ENCODE measurements around the gene DPEP2NB. TPM values are rescaled to one million over a fixed set of nuclear protein-coding genes. Genes with fewer than 3 reads are reported as not detected.

Gene DPEP2NB
- total and polyA plus RNA-seq, 4 donors = not detected

- Histone ChIP-seq H3K27me3 (ENCODE audit: control insufficient read depth in 4 of 4, insufficient read depth in 4 of 4, low read length in 3 of 4) (no peaks in the 10 kb centered on the region), H3K4me3 (ENCODE audit: low read depth in 1 of 3, low read length in 3 of 3) (no peak overlapping the region), H3K4me1 (ENCODE audit: control insufficient read depth in 4 of 4, insufficient read depth in 4 of 4, low read length in 3 of 4) (peaks cover 4 to 17% (median 7%) of the 10 kb centered on the region in 4 donors), H3K36me3 (ENCODE audit: control insufficient read depth in 4 of 4, insufficient read depth in 3 of 4, low read depth in 1 of 4, low read length in 3 of 4) (no peaks in the 10 kb centered on the region), H3K9ac (ENCODE audit: low read depth in 1 of 2, low read length in 2 of 2) (no peak overlapping the region), H3K9me3 (ENCODE audit: control insufficient read depth in 4 of 4, low read length in 3 of 4) (no peaks in the 10 kb centered on the region), H3K27ac (ENCODE audit: low read depth in 1 of 2, low read length in 2 of 2) (no peak overlapping the region)
- no peak for DNase-seq (ENCODE audit: low spot score)
- 88% methylated on average over 5 of the region's 5 CpGs for WGBS
- TF ChIP-seq REST (IDR thresholded peaks at IDR 0.05) (no peak), HNF4A (conservative IDR thresholded peaks at IDR 0.05) (no peak), GABPA (IDR thresholded peaks at IDR 0.05 in 1 of 2, conservative IDR thresholded peaks at IDR 0.05 in 1 of 2) (no peak), EGR1 (IDR thresholded peaks at IDR 0.05; ENCODE audit: low read depth in 2 of 2) (no peak), YY1 (IDR thresholded peaks at IDR 0.05) (no peak), SP1 (IDR thresholded peaks at IDR 0.05) (no peak), RAD21 (IDR thresholded peaks at IDR 0.05) (no peak), NR2F2 (IDR thresholded peaks at IDR 0.05) (no peak), ZBTB33 (IDR thresholded peaks at IDR 0.05) (no peak), RXRA (IDR thresholded peaks at IDR 0.05) (no peak), TAF1 (conservative IDR thresholded peaks at IDR 0.05) (no peak), MAX (IDR thresholded peaks at IDR 0.05) (no peak)
Measured at GRCh38 chr16:67996666-67997065, 19.0 kb downstream of the DPEP2NB start.

DNA sequence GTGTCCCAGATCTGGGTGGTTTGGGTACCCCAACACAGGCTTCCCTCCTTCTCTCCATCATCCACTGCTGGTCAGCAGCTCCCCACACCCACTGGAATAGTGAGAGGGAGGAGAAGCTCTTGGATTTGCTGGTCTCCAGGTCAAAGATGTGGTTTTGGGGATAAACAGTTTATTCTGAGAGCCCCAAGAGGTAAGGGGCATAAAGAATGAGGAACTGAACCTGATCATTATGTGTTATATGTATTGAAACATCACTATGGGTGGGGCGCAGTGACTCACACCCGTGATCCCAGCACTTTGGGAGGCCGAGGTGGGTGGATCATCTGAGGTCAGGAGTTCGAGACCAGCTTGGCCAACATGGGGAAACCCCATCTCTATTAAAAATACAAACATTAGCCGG is 20.3 kb downstream of the DPEP2NB start:
- Histone ChIP-seq H3K4me1 (ENCODE audit: control insufficient read depth in 4 of 4, insufficient read depth in 4 of 4, low read length in 3 of 4) (peaks cover 4 to 17% (median 7%) of the 10 kb centered on the region in 4 donors), H3K9me3 (ENCODE audit: control insufficient read depth in 4 of 4, low read length in 3 of 4) (no peaks in the 10 kb centered on the region), H3K9ac (ENCODE audit: low read depth in 1 of 2, low read length in 2 of 2) (no peak overlapping the region), H3K27ac (ENCODE audit: low read depth in 1 of 2, low read length in 2 of 2) (no peak overlapping the region), H3K36me3 (ENCODE audit: control insufficient read depth in 4 of 4, insufficient read depth in 3 of 4, low read depth in 1 of 4, low read length in 3 of 4) (no peaks in the 10 kb centered on the region), H3K27me3 (ENCODE audit: control insufficient read depth in 4 of 4, insufficient read depth in 4 of 4, low read length in 3 of 4) (no peaks in the 10 kb centered on the region), H3K4me3 (ENCODE audit: low read depth in 1 of 3, low read length in 3 of 3) (no peak overlapping the region)
- WGBS = 67% methylated on average over 5 of the region's 5 CpGs
- no peak for DNase-seq (ENCODE audit: low spot score)
- TF ChIP-seq EGR1 (IDR thresholded peaks at IDR 0.05; ENCODE audit: low read depth in 2 of 2) (no peak), RAD21 (IDR thresholded peaks at IDR 0.05) (no peak), HNF4G (IDR thresholded peaks at IDR 0.05) (no peak), SP1 (IDR thresholded peaks at IDR 0.05) (no peak), JUND (IDR thresholded peaks at IDR 0.05) (no peak), MAX (IDR thresholded peaks at IDR 0.05) (no peak), YY1 (IDR thresholded peaks at IDR 0.05) (no peak), NR2F2 (IDR thresholded peaks at IDR 0.05) (no peak), FOXA1 (IDR thresholded peaks at IDR 0.05) (no peak), HNF4A (conservative IDR thresholded peaks at IDR 0.05) (no peak), FOXA2 (IDR thresholded peaks at IDR 0.05) (no peak), ATF3 (IDR thresholded peaks at IDR 0.05) (no peak), TAF1 (conservative IDR thresholded peaks at IDR 0.05) (no peak), ZBTB33 (IDR thresholded peaks at IDR 0.05) (no peak), RXRA (IDR thresholded peaks at IDR 0.05) (no peak), GABPA (IDR thresholded peaks at IDR 0.05 in 1 of 2, conservative IDR thresholded peaks at IDR 0.05 in 1 of 2) (no peak)
- TF ChIP-seq, protein P1, sequence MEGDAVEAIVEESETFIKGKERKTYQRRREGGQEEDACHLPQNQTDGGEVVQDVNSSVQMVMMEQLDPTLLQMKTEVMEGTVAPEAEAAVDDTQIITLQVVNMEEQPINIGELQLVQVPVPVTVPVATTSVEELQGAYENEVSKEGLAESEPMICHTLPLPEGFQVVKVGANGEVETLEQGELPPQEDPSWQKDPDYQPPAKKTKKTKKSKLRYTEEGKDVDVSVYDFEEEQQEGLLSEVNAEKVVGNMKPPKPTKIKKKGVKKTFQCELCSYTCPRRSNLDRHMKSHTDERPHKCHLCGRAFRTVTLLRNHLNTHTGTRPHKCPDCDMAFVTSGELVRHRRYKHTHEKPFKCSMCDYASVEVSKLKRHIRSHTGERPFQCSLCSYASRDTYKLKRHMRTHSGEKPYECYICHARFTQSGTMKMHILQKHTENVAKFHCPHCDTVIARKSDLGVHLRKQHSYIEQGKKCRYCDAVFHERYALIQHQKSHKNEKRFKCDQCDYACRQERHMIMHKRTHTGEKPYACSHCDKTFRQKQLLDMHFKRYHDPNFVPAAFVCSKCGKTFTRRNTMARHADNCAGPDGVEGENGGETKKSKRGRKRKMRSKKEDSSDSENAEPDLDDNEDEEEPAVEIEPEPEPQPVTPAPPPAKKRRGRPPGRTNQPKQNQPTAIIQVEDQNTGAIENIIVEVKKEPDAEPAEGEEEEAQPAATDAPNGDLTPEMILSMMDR (IDR thresholded peaks at IDR 0.05; ENCODE audit: low read depth, low read length, missing input control) = no peak

Measured in liver (tissue), 9 donors.